Stimulated activated CD4-positive, alpha-beta T cell treated with anti-CD3 and anti-CD28 coated beads, Interleukin-2, amount 100 ng/mL, for 4 hours (primary cell): ENCODE results near the gene CHD3.
"Not testable (repeated sequence)": the region's sequence is repeated elsewhere in the genome, so short reads cannot be mapped to it uniquely, and the experiment has no call there.

Experiments
- DNase-seq: peaks from one replicate; pipeline ENCODE4 v3.0.0-alpha.2; 2020; ENCODE audit warnings: low read depth

Gene CHD3

GRCh38 chr17:7931709-7932482 lies 43.3 kb downstream of the CHD3 start, which contains the start of the genes CNTROB and TRAPPC1:
Gene CNTROB, plus strand, starts transcription at chr17:7932206. Its CDS starts 874 bp downstream, at chr17:7933080.
Gene TRAPPC1, minus strand, starts transcription at chr17:7931946. Its CDS starts 117 bp downstream, at chr17:7931829.
- peak; percentile 99 for DNase-seq

- no peak for DNase-seq
Measured at GRCh38 chr17:7932483-7932891, 43.9 kb downstream of the CHD3 start.

DNA sequence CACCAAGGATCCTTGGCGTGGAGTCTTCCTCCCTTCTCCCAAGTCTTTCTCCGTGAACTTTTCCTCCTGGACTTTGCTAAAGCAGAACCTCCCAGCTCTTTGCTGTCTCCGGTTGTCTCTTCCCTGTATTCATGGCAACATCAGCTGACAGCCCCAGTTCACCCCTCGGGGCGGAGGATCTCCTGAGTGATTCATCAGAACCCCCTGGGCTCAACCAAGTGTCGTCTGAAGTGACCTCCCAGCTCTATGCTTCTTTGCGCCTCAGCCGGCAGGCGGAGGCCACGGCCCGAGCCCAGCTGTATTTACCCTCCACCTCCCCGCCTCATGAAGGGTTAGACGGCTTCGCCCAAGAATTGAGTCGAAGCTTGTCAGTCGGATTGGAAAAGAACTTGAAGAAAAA lies 44.4 kb downstream of the CHD3 start:
- DNase-seq, result no peak

GRCh38 chr17:7935859-7936258 lies 47.3 kb downstream of the CHD3 start:
- no peak for DNase-seq

- DNase-seq, result no peak
Measured at GRCh38 chr17:7940034-7940433, 51.4 kb downstream of the CHD3 start.

DNA sequence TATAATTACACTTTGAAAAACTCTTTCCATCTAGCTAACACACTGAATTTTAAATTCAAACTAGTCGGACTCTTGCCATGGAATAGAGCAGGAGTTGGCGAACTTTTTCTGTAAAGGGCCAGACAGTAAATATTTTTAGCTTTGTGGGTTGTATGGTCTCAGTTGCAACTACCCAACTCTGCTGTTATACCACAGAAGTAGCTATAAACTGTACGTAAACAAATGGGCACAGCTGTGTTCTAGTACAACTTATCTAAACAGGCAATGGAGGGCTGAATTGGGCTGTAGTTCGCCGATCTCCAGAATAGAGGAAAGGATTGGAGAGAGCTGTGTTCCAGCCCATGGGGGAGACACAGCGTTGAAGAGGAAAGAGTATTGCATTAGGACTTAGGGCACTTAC lies 52.2 kb downstream of the CHD3 start:
- no peak for DNase-seq

DNA sequence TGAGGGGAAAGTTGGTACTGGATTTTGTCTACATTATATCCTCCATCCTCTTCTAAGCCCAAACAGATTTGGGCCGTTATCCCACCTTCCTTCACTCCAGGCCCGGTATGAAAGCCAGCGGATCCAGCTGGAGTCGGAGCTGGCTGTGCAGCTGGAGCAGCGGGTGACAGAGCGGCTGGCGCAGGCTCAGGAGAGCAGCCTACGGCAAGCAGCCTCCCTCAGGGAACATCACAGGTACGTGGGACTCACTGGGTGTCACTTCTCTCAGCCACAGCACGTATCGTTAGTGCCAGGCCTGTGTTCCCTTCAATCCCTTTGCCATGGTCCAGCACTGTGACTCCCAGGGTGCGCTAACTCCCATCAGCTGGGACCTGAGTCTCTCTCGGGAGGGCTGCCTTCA lies 54.7 kb downstream of the CHD3 start:
- DNase-seq, result no peak

GRCh38 chr17:7944326-7944725 lies 55.7 kb downstream of the CHD3 start:
- no peak for DNase-seq

DNA sequence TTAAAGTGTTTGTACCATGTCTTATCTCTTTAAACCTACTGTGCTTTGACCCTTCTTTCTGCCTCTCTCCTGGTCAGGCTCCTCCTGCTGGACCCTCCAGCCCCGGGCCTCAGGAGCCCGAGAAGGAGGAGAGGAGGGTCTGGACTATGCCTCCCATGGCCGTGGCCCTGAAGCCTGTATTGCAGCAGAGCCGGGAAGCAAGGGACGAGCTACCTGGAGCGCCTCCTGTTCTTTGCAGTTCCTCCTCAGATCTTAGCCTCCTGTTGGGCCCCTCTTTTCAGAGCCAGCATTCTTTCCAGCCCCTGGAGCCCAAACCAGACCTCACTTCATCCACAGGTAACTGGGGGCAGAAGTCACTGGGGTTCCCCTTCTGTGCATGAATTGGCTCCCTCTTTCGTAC lies 57.1 kb downstream of the CHD3 start:
- DNase-seq, result no peak

GRCh38 chr17:7946441-7946840 lies 57.9 kb downstream of the CHD3 start:
- DNase-seq, result no peak

DNA sequence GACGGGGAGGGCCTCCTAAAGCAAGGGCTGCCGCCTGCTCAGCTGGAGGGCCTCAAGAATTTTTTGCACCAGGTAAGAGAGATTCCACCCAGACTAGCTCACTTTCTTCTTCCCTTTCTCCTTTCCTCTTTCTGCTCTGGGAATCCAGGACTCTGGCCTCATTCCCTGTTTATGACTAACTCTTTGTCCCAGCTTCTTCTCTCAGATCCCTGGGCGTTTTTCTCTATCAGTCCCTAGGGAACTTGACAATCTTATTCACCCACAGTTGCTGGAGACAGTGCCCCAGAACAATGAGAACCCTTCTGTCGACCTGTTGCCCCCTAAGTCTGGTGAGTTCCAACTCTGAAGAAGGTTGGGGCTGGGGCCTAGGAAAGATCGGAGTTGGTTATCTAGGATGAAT lies 59.1 kb downstream of the CHD3 start:
- DNase-seq, result no peak

GRCh38 chr17:7950578-7950977 lies 62.0 kb downstream of the CHD3 start:
- DNase-seq, result no peak

GRCh38 chr17:7951143-7951792 lies 62.7 kb downstream of the CHD3 start:
- DNase-seq, result peak; percentile 15

GRCh38 chr17:7953266-7953665 lies 64.7 kb downstream of the CHD3 start:
- DNase-seq, result not testable (repeated sequence)

DNA sequence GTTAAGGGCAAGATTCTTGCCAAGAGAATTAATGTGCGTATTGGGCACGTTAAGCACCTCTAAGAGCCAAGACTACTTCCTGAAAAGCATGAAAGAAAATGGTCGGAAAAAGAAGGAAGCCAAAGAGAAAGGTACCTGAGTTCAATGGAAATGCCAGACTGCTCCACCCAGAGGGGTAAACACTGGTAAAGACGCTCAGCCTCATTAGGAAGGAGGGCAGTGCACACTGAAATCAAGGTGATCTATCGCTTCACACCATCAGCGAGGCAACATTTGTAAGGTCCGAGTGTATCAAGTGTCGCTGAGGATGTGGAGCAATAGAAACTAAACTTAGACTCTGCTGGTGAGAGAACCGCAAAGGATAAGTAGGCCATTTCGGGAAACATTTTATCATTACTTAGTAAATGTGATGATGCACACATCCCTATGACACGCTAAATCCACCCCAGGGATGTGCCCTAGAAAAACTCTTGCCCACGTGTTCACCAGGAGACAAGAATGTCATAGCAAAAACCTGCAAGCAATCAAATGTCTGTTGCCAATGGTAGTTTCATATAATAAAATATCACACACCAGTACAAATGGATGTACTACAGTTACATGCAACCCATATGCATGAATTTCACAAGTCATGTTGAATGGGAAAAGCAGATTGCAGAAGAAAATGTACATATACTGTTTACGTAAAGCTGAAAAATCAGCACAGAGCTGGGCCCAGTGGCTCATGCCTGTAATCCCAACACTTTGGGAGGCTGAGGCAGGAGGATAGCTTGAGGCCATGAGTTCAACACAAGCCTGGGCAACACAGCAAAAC lies 67.0 kb downstream of the CHD3 start:
- DNase-seq, result no peak

GRCh38 chr17:7956228-7956965 lies 67.8 kb downstream of the CHD3 start:
- no peak for DNase-seq

DNA sequence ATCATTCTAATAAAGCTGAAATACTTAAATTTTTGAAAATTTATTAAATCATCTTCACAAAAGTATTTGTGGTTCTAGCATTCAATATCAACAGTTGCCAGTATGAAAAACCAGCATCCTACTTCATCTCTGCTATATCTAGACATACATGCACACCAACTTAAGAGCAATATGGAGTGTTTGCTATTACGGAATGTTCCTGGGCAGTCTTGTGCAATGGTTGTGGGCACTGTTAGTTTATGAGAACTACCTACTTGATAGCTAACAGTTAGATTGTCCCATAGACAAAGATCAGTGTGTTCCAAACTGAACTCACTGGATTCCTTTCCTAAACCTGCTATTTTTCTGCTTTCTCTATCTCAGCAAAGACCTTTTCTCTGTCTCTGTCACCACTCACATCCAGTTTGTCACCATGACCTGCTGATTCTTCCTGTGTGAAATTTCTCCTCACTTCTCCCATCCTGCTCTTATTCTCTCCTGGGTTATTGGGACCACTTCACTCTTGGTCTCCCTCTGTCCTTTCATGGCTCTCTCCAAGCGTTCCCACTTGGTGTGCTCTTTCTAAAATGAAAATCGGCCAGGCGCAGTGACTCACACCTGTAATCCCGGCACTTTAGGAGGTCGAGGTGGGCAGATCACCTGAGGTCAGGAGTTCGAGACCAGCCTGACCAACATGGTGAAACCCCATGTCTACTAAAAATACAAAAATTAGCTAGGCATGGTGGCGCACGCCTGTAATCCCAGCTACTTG lies 71.1 kb downstream of the CHD3 start:
- no peak for DNase-seq

DNA sequence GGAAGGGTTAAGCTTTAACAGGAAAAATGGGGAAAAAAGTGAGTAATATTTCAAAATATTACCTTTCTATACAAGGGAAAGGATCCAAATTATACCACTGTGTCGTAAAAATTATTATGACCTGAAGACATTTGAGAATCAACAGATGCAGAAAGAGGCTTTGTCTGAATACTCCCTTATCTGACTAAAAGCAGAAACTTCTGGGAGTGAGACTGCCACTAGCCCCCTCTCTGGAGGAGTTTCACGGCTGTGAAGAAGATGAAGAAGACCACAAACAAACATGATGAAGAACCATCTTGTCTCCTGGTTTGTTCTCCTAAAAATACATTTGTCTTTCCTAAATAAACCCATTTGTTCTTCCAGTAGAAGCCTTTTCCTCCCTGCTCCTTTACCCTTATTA lies 72.8 kb downstream of the CHD3 start:
- no peak for DNase-seq
